ENCODE results near the gene TNFSF13.

TNFSF13 gene

DNA sequence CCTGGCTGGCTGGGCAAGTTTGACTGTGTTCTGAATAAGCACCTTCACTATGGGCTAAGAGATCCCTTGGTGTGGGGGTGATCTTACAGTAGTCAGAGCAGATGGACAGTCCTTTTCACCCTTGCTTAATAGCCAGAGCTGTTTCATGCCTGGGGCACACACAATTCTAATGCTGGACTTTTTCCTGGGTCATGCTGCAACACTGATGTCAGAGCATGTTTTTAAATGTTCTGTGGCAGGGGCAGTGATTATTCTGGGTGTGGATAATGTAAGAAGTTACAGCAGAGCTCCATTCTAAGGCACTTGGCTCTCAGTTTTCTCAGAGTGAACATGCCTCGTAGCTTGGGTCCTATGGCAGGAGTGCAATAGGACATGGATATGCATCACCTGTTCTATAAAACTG is 16.9 kb downstream of the TNFSF13 start:
- DNase-seq (ENCODE audit: low spot score), result no peak

- no peak for DNase-seq (ENCODE audit: low spot score)
Measured at GRCh38 chr17:7575959-7576358, 17.4 kb downstream of the TNFSF13 start.

- DNase-seq (ENCODE audit: low spot score), result no peak
Measured at GRCh38 chr17:7576432-7576937, 17.9 kb downstream of the TNFSF13 start.

GRCh38 chr17:7577327-7578199 is 19.0 kb downstream of the TNFSF13 start:
- no peak for DNase-seq (ENCODE audit: low spot score)

GRCh38 chr17:7579001-7579833 is 20.7 kb downstream of the TNFSF13 start, which contains the start of gene CD68:
TSS of gene CD68 (plus strand) at chr17:7579638. CDS start at chr17:7579678, 40 bp downstream.
- DNase-seq (ENCODE audit: low spot score), result peak; percentile 57

- no peak for DNase-seq (ENCODE audit: low spot score)
Measured at GRCh38 chr17:7579834-7580603, 21.5 kb downstream of the TNFSF13 start.

DNA sequence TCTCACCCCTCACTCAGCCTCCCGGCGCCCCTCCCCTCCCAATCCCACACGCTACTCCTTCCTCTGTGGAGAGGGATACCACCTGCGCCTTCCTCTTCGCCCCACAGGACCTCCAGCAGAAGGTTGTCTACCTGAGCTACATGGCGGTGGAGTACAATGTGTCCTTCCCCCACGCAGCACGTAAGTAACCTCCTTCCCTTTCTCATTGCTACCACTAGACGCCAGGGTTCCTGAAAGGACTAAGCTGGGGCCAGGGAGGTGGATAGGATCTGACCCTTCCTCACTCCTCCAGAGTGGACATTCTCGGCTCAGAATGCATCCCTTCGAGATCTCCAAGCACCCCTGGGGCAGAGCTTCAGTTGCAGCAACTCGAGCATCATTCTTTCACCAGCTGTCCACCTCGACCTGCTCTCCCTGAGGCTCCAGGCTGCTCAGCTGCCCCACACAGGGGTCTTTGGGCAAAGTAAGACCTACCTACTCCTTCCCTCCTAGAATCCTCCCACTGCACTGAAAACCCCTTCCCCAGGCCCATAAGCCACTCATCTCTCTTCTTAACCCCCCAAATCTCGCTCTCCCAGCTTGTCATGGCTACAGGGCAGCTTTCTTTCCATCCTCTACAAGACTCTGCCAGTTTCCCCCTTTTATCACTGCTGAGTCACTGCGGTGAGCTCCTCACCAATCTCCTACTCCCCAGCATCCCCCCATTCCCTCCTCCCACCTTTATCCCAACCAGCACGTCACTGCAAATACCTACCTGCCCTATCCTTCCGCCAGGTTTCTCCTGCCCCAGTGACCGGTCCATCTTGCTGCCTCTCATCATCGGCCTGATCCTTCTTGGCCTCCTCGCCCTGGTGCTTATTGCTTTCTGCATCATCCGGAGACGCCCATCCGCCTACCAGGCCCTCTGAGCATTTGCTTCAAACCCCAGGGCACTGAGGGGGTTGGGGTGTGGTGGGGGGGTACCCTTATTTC is 22.3 kb downstream of the TNFSF13 start:
- DNase-seq (ENCODE audit: low spot score), result peak; percentile 66

GRCh38 chr17:7582396-7583252 is 24.1 kb downstream of the TNFSF13 start:
- DNase-seq (ENCODE audit: low spot score), result no peak

DNA sequence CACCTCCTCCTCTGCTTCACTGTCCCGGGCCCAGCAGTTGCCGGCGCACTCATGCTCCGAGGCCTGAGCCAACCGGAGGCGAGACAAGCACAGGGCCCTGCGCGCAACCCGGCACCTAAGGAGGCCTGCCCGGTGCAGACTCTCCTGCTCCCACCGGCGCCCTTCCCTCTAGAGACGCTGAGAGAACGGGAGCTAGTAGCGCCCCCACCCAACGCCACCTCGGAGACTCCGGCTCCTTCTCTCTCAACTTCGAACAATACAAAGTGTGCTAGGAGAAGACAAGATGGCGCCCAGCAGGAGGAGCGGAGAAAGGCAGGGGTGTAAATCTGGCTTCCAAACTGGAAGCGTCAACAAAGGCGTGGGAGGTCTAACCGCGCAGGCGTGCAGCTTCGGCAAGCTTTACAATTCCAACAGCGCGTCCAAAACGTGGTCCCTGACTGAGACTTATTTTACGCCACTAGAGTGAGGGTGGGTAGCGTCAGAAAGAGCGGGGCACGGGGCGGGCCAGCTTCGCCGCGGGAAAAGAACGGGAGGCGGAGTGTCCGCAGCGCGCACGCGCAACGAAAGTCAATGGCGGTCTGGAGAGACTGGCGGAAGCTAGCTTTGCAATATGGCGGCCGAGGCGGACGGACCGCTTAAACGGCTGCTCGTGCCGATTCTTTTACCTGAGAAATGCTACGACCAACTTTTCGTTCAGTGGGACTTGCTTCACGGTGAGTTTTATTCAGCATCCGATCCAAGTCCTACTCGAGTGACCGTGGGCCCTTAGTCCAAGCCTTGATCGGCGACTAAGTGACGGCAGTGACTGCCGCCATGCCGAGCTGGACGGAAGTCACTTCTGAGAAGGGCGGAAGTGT is 24.9 kb downstream of the TNFSF13 start, which contains the start of gene MPDU1:
Gene MPDU1 (plus strand): TSS at position 600 of the 857 bp plus-strand sequence. CDS start 11 bp downstream, at position 611.
- peak; percentile 95 for DNase-seq (ENCODE audit: low spot score)

- peak; percentile 67 for DNase-seq (ENCODE audit: low spot score)
Measured at GRCh38 chr17:7586673-7587419, 28.3 kb downstream of the TNFSF13 start.

GRCh38 chr17:7587420-7588151 is 29.0 kb downstream of the TNFSF13 start:
- DNase-seq (ENCODE audit: low spot score), result no peak

- no peak for DNase-seq (ENCODE audit: low spot score)
Measured at GRCh38 chr17:7588553-7589203, 30.1 kb downstream of the TNFSF13 start.

GRCh38 chr17:7589204-7589868 is 30.8 kb downstream of the TNFSF13 start:
- DNase-seq (ENCODE audit: low spot score), result peak; percentile 84

DNA sequence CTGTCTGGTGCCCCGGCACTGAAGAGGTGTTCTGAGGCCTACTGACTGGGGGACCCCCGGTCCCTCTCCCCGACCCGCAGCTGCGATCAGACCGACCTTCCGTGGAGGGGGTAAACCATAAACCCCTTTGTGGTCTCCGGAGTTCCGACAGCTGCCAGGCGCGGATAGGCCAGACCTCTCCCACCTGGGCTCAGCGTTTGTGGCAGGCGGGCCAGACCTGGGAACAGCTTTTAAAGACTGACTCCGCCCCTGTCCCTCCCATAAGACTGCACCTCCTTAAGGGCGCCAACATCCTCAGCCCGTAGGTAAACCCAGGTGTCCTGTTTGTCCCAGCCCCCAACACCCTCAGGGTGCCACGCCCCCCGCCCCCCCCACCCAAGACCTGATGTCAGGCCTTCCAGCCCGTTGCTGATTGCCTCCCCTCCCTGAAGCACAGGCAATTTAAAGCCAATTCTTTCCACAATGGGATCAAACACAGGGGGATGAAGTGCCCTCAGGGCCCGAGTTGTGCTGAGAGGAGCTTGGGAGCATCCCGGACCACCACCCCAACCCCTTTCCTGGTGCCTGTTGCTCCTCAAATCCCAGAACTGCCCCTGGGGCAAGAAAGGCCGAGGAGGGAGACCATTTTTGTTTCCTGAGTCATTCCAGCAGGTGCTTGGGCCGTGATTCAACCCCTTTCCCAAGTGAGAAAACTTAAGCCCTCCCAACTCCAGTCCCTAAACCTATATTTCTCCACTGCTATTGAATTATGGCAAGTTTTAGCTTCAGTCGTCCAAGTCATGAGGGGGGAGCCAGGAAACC is 31.5 kb downstream of the TNFSF13 start, which contains the start of gene SOX15:
Gene SOX15 (minus strand): TSS at position 204 of the 801 bp plus-strand sequence. CDS start 418 bp downstream, outside the sequence.
- DNase-seq (ENCODE audit: low spot score), result no peak

GRCh38 chr17:7590743-7591142 is 32.2 kb downstream of the TNFSF13 start:
- DNase-seq (ENCODE audit: low spot score), result no peak

Measured in hematopoietic multipotent progenitor cell treated with erythropoietin and hydrocortisone succinate and interleukin-3 and kit ligand, for 15 days (in vitro differentiated cells).